Activated CD4-positive, alpha-beta T cell treated with anti-CD3 and anti-CD28 coated beads, Interleukin-2, amount 10 ng/mL, durations not matched to agents 7 days and 5 days (primary cell): ENCODE measurements around the gene EPG5. TPM values are rescaled to one million over a fixed set of nuclear protein-coding genes. Genes with fewer than 3 reads are reported as not detected.

Experiments
- total RNA-seq, 2 experiments: library from RNA; stranded (reverse); gene quantifications; one replicate each; pipeline ENCODE4 v1.2.3, GENCODE V29; 2021

EPG5 gene
- total RNA-seq, 2 experiments from 2014 or later = 21.6 to 26.6 TPM

Other genes with a start within 250 kb of the EPG5 start
- gene SLC14A1, start 243.1 kb downstream of the EPG5 start, total RNA-seq = 1 to 10 TPM; 7.3 to 8.7 TPM
- not detected for gene SIGLEC15, start 141.7 kb downstream of the EPG5 start, total RNA-seq
- gene PSTPIP2, start 104.9 kb upstream of the EPG5 start, total RNA-seq = 1 to 10 TPM; 9.4 to 9.7 TPM
- 100 to 1,000 TPM; 333 to 349 TPM for gene ATP5F1A, start 131.0 kb upstream of the EPG5 start, total RNA-seq
- 10 to 100 TPM; 57.9 to 58.5 TPM for gene HAUS1, start 137.1 kb upstream of the EPG5 start, total RNA-seq